Adrenal gland (tissue), 12 donors: ENCODE measurements around the gene PSPC1. TPM values are rescaled to one million over a fixed set of nuclear protein-coding genes. Genes with fewer than 3 reads are reported as not detected.

Source experiments
- DNase-seq, 7 donors: peaks; one replicate each; pipeline ENCODE4 v3.0.0-alpha.2; 2019 to 2020
- H3K27ac ChIP-seq, 5 donors: fragments of 200-600 bp; sonication (generic) in 4 of 5; 1 replicate in 3 of 5; 2 replicates in 2 of 5; pipeline versions ENCODE4 v1.5.1 to v1.8.0; 2016 to 2020; ENCODE audit warnings: mild to moderate bottlenecking in 1 of 5
- H3K27me3 ChIP-seq: fragments of 200-600 bp; 2 replicates; pipeline ENCODE4 v1.8.0; 2021
- H3K36me3 ChIP-seq, 2 donors: fragments of 200-600 bp; replicated peaks in 1 of 2; 1 replicate in 1 of 2; 2 replicates in 1 of 2; pipeline versions ENCODE4 v1.5.1 to v1.8.0; 2018 to 2022
- H3K4me1 ChIP-seq, 2 donors: fragments of 200-600 bp; replicated peaks in 1 of 2; 1 replicate in 1 of 2; 2 replicates in 1 of 2; pipeline versions ENCODE4 v1.5.1 to v1.8.0; 2018 to 2021
- H3K4me3 ChIP-seq, 4 donors: fragments of 200-600 bp; sonication (generic) in 3 of 4; one replicate each; pipeline ENCODE4 v1.5.1; 2016 to 2018
- H3K9me3 ChIP-seq, 3 donors: fragments of 200-600 bp; sonication (generic) in 1 of 3; replicated peaks in 1 of 3; 1 replicate in 2 of 3; 2 replicates in 1 of 3; pipeline versions ENCODE4 v1.5.1 to v1.8.0; 2016 to 2021
- POLR2A ChIP-seq, 2 donors: fragments of 450-650 bp; IDR thresholded peaks; one replicate each; pipeline ENCODE4 v1.6.1; 2017; ENCODE audit warnings: antibody characterized with exemption in 2 of 2, mild to moderate bottlenecking in 2 of 2, moderate library complexity in 1 of 2
- WGBS, 4 donors: extraction: QIAGEN DNeasy Blood & Tissue Kit in 2 of 4; methylation state at CpG; one replicate each; pipeline versions ENCODE4 v1.1.5 to v1.1.7; 2013 to 2017; 5-methylcytosine and 5-hydroxymethylcytosine counted together
- intact Hi-C, 2 donors: fragments of 100-400 bp; cut with DNase I; formaldehyde crosslinking; loops; one replicate each; pipeline versions ENCODE4 v1.14.1 to v1.15.0; 2022 to 2023
- polyA plus RNA-seq, 3 donors: library from polyadenylated mRNA; stranded (reverse); fragments of 200-250 nt in 2 of 3; fragments of 350-450 nt in 1 of 3; fragmentation: Illumina TruSeq in 1 of 3; extraction: RNeasy Lipid Tissue Mini Kit (QIAGEN cat#74804) in 1 of 3; gene quantifications; one replicate each; pipeline ENCODE4 v1.2.3, GENCODE V29; 2013 to 2014
- small RNA-seq, 2 donors: library from RNA; depleted of rRNA; stranded (forward); fragments of <200 nt; gene quantifications; one replicate each; pipeline ENCODE3, GENCODE V24; 2016
- total RNA-seq, 9 donors: library from RNA; depleted of rRNA in 4 of 9; stranded (reverse); fragments of >200 nt in 4 of 9; fragments of 120-200 nt in 1 of 9; fragmentation: NEBNext Ultra II Directional in 1 of 9; extraction: Animal tissue kit (Norgen Biotek cat#: 25700) in 1 of 9; gene quantifications; one replicate each; pipeline versions ENCODE4 v1.1.0 to v1.2.4, GENCODE V29; 2013 to 2023
- TF ChIP-seq, protein P1 (sequence below), 6 experiments: fragments of 450-650 bp in 4 of 6; fragments of 200-600 bp in 2 of 6; sonication (generic) in 1 of 6; IDR thresholded peaks; 1 replicate in 5 of 6; 2 replicates in 1 of 6; pipeline versions ENCODE4 v1.5.1 to v1.8.0; 2016 to 2021; ENCODE audit warnings: antibody characterized with exemption in 6 of 6, mild to moderate bottlenecking in 2 of 6, moderate library complexity in 1 of 6
- donor health status: healthy with polysubstance abuse.
- donor health status: Bipolar disorder and iron deficiency.
- donor health status: DM: yes; HTN: yes; CAD: no.
- donor health status: DM: no; HTN: no; CAD: no.
- donor health status: DM: no; HTN: no; CAD: no.
- donor health status: DM: yes; HTN: yes; CAD: no.

PSPC1 gene
- total and polyA plus RNA-seq, 12 donors = 36.9 to 79.5 (median 50.6) TPM

DNA sequence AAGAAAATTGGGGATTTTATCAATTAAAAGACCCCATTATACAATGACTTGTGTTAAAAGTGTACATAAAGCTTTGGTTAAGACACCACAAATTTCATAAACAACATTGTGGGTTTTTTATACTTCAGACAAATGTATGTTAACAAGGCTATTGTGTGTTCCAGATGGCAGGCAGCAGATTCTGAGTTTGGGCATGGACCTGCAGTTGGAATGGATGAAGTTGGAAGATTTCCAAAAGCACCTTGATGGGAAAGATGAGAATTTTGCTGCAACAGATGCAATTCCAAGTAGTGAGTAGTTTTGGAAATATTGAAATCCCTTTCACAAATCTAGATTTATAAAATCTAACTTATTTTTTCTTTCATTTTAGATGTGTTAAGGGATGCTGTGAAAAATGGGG is 123.9 kb downstream of the PSPC1 start:
- no peak for DNase-seq
- Histone ChIP-seq H3K4me1 (no peaks in the 10 kb centered on the region), H3K27ac (no peak overlapping the region), H3K36me3 (peaks cover 0 to 45% of the 10 kb centered on the region in 2 donors), H3K27me3 (no peaks in the 10 kb centered on the region), H3K9me3 (no peaks in the 10 kb centered on the region), H3K4me3 (no peak overlapping the region)
- TF ChIP-seq, protein P1, sequence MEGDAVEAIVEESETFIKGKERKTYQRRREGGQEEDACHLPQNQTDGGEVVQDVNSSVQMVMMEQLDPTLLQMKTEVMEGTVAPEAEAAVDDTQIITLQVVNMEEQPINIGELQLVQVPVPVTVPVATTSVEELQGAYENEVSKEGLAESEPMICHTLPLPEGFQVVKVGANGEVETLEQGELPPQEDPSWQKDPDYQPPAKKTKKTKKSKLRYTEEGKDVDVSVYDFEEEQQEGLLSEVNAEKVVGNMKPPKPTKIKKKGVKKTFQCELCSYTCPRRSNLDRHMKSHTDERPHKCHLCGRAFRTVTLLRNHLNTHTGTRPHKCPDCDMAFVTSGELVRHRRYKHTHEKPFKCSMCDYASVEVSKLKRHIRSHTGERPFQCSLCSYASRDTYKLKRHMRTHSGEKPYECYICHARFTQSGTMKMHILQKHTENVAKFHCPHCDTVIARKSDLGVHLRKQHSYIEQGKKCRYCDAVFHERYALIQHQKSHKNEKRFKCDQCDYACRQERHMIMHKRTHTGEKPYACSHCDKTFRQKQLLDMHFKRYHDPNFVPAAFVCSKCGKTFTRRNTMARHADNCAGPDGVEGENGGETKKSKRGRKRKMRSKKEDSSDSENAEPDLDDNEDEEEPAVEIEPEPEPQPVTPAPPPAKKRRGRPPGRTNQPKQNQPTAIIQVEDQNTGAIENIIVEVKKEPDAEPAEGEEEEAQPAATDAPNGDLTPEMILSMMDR (IDR thresholded peaks at IDR 0.05) = no peak
- TF ChIP-seq POLR2A (IDR thresholded peaks at IDR 0.05) = no peak
- intact Hi-C loops = no loop called here

DNA sequence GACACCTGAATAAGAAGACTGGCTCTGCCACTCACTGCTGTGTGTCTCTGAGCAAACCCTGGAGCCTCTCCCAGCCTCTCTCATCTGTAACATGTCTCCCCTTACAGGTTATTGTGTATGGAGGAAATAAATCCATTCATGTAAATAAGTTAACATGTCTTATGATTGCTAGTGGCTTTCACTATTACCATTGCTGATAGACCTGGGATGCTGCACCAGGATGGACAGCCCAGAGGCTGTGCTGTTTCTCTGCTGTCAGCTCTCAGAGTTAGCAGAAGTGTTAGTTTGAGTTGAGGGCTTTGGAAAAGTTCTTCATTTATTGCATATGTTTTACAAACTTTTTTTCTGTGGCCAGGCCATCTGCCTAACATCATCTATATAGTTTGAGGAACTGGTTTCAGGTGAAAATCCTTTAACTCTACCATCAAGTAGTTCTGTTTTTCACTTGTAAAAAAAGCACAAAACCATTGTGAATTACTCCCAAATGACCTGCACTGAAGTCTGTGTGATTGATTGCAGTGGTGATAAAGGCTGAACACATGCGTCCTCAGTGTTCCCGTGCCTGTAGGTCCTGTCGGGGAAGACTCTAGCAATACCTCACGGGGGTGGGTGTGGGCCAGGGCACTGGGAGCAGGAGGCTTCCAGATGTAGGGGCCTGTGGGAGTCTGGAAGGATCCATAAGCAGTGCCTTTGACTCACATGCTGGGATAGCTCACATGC is 124.7 kb downstream of the PSPC1 start:
- H3K27ac ChIP-seq = no peak overlapping the region
- TF ChIP-seq POLR2A (IDR thresholded peaks at IDR 0.05) = no peak
- TF ChIP-seq, protein P1 (IDR thresholded peaks at IDR 0.05) = no peak
- peak in 3 of 7 donors; percentile 25 to 42 (median 37) for DNase-seq
- no peaks in the 10 kb centered on the region for H3K27me3 ChIP-seq
- no peak overlapping the region for H3K4me3 ChIP-seq
- intact Hi-C loops = no loop called here
- H3K36me3 ChIP-seq = peaks cover 0 to 37% of the 10 kb centered on the region in 2 donors
- H3K4me1 ChIP-seq = no peaks in the 10 kb centered on the region
- no peaks in the 10 kb centered on the region for H3K9me3 ChIP-seq
- WGBS, 4 donors = 14 to 22% (median 17%) methylated on average over 4 of the region's 4 CpGs

Small RNAs within 50 kb of the gene (small RNA-seq; reads per million reads assigned to genes)
- 0.58 to 0.71 reads per million in 2 donors for gene RN7SL166P

Other genes with a start within 250 kb of the PSPC1 start
- gene TPTE2, start 221.4 kb downstream of the PSPC1 start, total RNA-seq = under 1 TPM in 3 of 9 donors, not detected in 6; 0.14 to 0.42 (median 0.22) TPM
- gene TPTE2, start 221.4 kb downstream of the PSPC1 start, polyA plus RNA-seq = under 1 TPM; 0.09 to 0.30 (median 0.24) TPM
- 10 to 100 TPM; 14.7 to 50.8 (median 30.1) TPM for gene MPHOSPH8, start 149.3 kb downstream of the PSPC1 start, total RNA-seq
- gene MPHOSPH8, start 149.3 kb downstream of the PSPC1 start, polyA plus RNA-seq = 10 to 100 TPM; 34.4 to 63.4 (median 49.0) TPM
- gene ZMYM5, start 80.7 kb upstream of the PSPC1 start, total RNA-seq = 10 to 100 TPM in 7 of 9 donors, 1 to 10 TPM in 2; 6.9 to 24.7 (median 13.1) TPM
- gene ZMYM5, start 80.7 kb upstream of the PSPC1 start, polyA plus RNA-seq = 10 to 100 TPM; 11.7 to 16.9 (median 13.6) TPM
- 100 to 1,000 TPM in 1 of 9 donors, 10 to 100 TPM in 8; 40.7 to 125 (median 75.7) TPM for gene ZMYM2, start 175.8 kb upstream of the PSPC1 start, total RNA-seq
- 10 to 100 TPM; 28.0 to 58.5 (median 30.2) TPM for gene ZMYM2, start 175.8 kb upstream of the PSPC1 start, polyA plus RNA-seq